IPS-11a (cell line): Measurements from ENCODE around the gene MTFMT.
"Not testable (repeated sequence)": the region's sequence is repeated elsewhere in the genome, so short reads cannot be mapped to it uniquely, and the experiment has no call there.

Experiments used
- H3K4me3 ChIP-seq: one replicate; pipeline ENCODE4 v1.5.1; 2013; ENCODE audit warnings: low read depth, low read length, control low read depth

MTFMT gene

GRCh38 chr15:65028921-65029735, at the start of gene MTFMT:
TSS of gene MTFMT (minus strand) at chr15:65029639. CDS start at chr15:65029613, 26 bp downstream.
- peak within 1 kb of the TSS; percentile 87 for H3K4me3 ChIP-seq

DNA sequence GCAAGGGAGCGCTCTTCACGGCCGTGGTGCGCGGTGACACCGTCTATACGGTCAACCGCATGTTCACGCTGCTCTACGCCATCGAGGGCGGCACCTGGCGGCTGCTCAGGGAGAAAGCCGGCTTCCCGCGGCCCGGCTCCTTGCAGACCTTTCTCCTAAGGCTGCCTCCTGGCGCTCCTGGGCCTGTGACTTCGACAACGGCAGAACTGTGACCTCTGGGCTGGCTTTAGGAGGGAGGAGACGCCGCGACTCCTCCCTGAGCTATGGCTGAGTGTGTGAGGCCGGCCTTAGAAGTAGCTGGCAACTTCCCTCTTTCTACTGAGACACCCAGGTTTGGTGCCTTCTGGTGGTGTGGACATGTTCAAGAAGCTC, 48.5 kb upstream of the MTFMT start:
- H3K4me3 ChIP-seq, result no peak overlapping the region

- no peak overlapping the region for H3K4me3 ChIP-seq
These were observed 48.0 kb upstream of the MTFMT start for GRCh38 chr15:65077291-65077980.

GRCh38 chr15:65076486-65077290, 47.2 kb upstream of the MTFMT start, which contains the start of gene KBTBD13:
TSS of gene KBTBD13 (plus strand) at chr15:65076746. CDS start at chr15:65076816, 70 bp downstream.
- H3K4me3 ChIP-seq, result no peak within 1 kb of the TSS

GRCh38 chr15:65075607-65076395, 46.4 kb upstream of the MTFMT start:
- not testable (repeated sequence) for H3K4me3 ChIP-seq

GRCh38 chr15:65074946-65075345, 45.5 kb upstream of the MTFMT start:
- not testable (repeated sequence) for H3K4me3 ChIP-seq

GRCh38 chr15:65072617-65073016, 43.2 kb upstream of the MTFMT start:
- H3K4me3 ChIP-seq, result no peak overlapping the region

- no peak overlapping the region for H3K4me3 ChIP-seq
These were observed 42.6 kb upstream of the MTFMT start for GRCh38 chr15:65072027-65072426.

GRCh38 chr15:65071381-65071811, 42.0 kb upstream of the MTFMT start:
- H3K4me3 ChIP-seq, result no peak overlapping the region

DNA sequence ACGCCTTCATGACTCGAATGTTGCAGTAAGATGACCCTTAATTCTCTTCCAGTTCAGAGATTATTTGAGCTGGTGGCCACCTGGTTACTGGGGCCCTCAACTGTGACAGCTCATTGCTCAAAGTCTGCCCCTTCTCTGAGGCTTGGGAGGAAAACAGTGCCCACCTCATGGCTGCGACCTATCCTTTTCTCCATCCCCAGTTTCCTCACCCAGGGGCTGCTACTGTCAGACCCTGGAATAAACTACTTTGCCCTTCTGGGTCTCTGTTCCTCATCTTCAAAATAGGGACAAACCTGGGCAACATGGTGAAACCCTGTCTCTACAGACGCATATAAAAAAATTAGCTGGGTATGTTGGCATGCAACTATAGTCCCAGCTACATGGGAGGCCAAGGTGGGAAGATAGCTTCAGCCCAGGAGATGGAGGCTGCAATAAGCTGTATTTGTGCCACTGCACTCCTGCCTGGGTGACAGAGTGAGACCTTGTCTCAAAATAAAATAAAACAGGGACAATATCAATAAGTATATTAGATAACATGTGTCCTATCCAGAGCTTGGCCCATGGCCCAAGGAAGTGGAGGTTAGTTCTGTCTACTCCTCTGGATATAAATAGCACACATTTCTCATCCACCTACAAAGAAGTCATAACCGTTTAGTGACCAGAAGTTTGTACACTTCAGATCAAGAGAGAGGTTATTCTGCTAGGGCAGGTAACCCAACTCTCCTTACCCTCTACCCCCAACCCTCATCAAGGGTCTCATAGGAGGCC, 40.5 kb upstream of the MTFMT start:
- H3K4me3 ChIP-seq, result no peak overlapping the region

DNA sequence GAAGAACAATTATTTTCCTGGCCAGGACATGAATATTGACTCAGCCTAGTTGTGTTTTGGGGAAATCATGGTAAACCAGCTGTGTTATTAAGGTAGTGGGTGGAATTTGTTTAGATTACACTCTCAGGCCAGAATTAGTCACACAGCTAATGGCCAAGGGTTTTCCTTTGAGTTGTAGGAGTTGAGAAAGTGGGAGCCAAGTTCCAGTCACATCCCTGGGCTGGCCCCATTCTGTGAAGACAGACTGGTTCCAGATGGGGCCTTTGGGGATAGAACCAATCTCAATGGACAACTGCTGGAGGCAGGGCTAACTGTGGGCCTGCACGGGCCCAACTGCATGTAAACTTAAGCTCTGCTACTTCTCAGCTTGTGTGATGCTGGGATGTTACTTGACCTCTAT, 39.7 kb upstream of the MTFMT start:
- no peak overlapping the region for H3K4me3 ChIP-seq

- no peak overlapping the region for H3K4me3 ChIP-seq
These were observed 39.0 kb upstream of the MTFMT start for GRCh38 chr15:65068403-65068788.

- H3K4me3 ChIP-seq, result peak within 1 kb of the TSS; percentile 46
These were observed 38.4 kb upstream of the MTFMT start, which contains the start of gene RASL12 for GRCh38 chr15:65067645-65068402. TSS of gene RASL12 (minus strand) at chr15:65067991. CDS start at chr15:65067835, 156 bp downstream.

DNA sequence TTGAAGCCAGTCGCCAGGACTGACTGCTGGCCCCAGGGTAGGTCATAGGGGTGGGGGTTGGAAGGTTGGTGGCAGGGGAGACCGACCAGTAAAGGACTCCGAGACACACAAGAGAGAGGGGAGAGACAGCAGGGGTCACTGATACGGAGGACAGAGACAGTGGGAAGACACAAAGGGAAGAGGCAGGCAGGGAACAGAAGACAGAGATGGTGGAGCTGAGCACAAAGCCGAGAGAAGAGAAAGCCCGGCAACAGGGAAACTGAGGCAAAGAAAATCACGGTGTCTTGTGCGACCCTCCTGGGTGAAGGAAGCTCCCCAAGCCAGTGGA, 37.8 kb upstream of the MTFMT start:
- H3K4me3 ChIP-seq, result peak overlapping the region; percentile 46

- peak overlapping the region; percentile 46 for H3K4me3 ChIP-seq
These were observed 37.3 kb upstream of the MTFMT start for GRCh38 chr15:65066635-65067316.

DNA sequence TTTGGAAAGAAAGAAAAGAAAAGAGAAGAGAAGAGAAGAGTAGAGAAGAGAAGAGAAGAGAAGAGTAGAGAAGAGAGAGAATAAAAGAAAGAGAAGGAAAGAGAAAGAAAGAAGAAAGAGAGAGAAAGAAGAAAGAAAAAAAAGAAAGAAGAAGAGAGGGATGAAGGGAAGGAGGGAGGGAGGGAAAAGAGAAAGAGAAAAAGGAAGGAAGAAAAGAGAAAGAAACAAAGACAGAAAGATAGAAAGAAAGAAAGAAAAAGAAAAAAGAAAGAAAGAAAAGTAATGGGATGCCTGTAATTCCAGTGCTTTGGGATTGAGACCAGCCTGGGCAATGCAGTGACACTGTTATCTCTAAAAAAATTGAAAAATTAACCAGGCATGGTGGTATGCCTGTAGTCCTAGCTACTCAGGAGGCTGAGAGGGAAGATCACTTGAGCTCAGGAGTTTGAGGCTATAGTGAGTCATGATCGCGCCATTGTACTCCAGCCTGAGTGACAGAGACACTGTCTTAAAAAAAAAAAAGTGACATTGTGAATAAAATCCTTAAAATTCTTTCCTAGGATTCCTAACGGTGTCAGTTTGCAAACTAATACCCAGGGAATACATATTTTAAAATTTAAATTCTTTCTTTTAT, 36.7 kb upstream of the MTFMT start:
- H3K4me3 ChIP-seq, result no peak overlapping the region

DNA sequence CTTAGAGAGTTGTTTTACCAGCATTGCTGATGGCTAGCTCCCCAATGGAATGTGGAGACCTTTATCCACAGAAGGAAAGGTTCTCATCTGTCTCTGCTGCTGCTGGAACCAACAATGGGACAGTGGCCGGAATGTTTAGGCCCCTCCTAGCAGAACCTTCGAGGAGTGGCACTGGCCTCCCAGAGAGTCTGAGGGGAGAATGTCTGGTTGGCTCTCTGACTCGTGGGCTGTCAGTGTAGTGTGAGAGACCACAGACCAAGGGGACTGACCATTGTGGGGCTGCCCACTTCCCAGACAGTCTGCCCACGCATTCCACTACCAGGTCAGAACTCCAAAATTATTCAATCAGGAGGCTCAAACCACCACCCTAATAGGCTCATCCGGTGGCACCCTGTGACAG, 33.3 kb upstream of the MTFMT start:
- no peak overlapping the region for H3K4me3 ChIP-seq

GRCh38 chr15:65062061-65062460, 32.6 kb upstream of the MTFMT start:
- no peak overlapping the region for H3K4me3 ChIP-seq
